Mesothelial cell of epicardium (in vitro differentiated cells): ENCODE data around the gene EP400. TPM values are rescaled to one million over a fixed set of nuclear protein-coding genes. Genes with fewer than 3 reads are reported as not detected.
"Not testable (repeated sequence)": the region's sequence is repeated elsewhere in the genome, so short reads cannot be mapped to it uniquely, and the experiment has no call there.

Experiments
- DNase-seq, 2 experiments: peaks; one replicate each; pipeline ENCODE4 v3.0.0; 2021; ENCODE audit warnings: low spot score in 2 of 2; ENCODE audit not compliant: unreplicated experiment in 2 of 2
- H3K27ac Mint-ChIP-seq: 2 replicates; pipeline ENCODE4 v1.8.0; 2021; ENCODE audit warnings: mixed read lengths
- H3K27me3 Mint-ChIP-seq: 2 replicates; pipeline ENCODE4 v1.8.0; 2021; ENCODE audit warnings: low read depth, mixed read lengths
- H3K36me3 Mint-ChIP-seq: 2 replicates; pipeline ENCODE4 v1.8.0; 2021; ENCODE audit warnings: mixed read lengths
- H3K4me1 Mint-ChIP-seq: 2 replicates; pipeline ENCODE4 v1.8.0; 2021; ENCODE audit warnings: mixed read lengths
- H3K4me3 Mint-ChIP-seq: 2 replicates; pipeline ENCODE4 v1.8.0; 2021; ENCODE audit warnings: mild to moderate bottlenecking, moderate library complexity, mixed read lengths
- H3K9me3 Mint-ChIP-seq: 2 replicates; pipeline ENCODE4 v1.8.0; 2021; ENCODE audit warnings: mixed read lengths
- CTCF ChIP-seq: fragments of 200-600 bp; sonication (generic); IDR thresholded peaks from one replicate; pipeline ENCODE4 v1.5.0; 2021; ENCODE audit warnings: antibody characterized with exemption; ENCODE audit not compliant: unreplicated experiment
- total RNA-seq: library from RNA; stranded (reverse); gene quantifications from 3 replicates; pipeline ENCODE4 v1.2.1, GENCODE V29; 2021

The EP400 gene
- total RNA-seq, 1 donor from 2014 or later = 77.9 TPM

GRCh38 chr12:132043770-132044467 is 94.2 kb downstream of the EP400 start:
- H3K27ac Mint-ChIP-seq = no peak overlapping the region
- no peak for TF ChIP-seq CTCF
- no peaks in the 10 kb centered on the region for H3K27me3 Mint-ChIP-seq
- H3K9me3 Mint-ChIP-seq = no peaks in the 10 kb centered on the region
- no peak for DNase-seq
- H3K36me3 Mint-ChIP-seq = peaks cover 41% of the 10 kb centered on the region
- H3K4me3 Mint-ChIP-seq = no peak overlapping the region
- peaks cover 13% of the 10 kb centered on the region for H3K4me1 Mint-ChIP-seq

GRCh38 chr12:132044661-132045412 is 95.1 kb downstream of the EP400 start:
- Mint-ChIP-seq H3K4me1 (peaks cover 13% of the 10 kb centered on the region), H3K27ac (no peak overlapping the region), H3K4me3 (no peak overlapping the region), H3K27me3 (no peaks in the 10 kb centered on the region), H3K36me3 (peaks cover 43% of the 10 kb centered on the region), H3K9me3 (no peaks in the 10 kb centered on the region)
- no peak for TF ChIP-seq CTCF
- DNase-seq = no peak

- Mint-ChIP-seq H3K4me3 (no peak overlapping the region), H3K27me3 (no peaks in the 10 kb centered on the region), H3K9me3 (no peaks in the 10 kb centered on the region), H3K27ac (no peak overlapping the region), H3K4me1 (peaks cover 13% of the 10 kb centered on the region), H3K36me3 (peaks cover 52% of the 10 kb centered on the region)
- no peak for TF ChIP-seq CTCF
- no peak for DNase-seq
These were observed 96.0 kb downstream of the EP400 start for GRCh38 chr12:132045751-132046150.

DNA sequence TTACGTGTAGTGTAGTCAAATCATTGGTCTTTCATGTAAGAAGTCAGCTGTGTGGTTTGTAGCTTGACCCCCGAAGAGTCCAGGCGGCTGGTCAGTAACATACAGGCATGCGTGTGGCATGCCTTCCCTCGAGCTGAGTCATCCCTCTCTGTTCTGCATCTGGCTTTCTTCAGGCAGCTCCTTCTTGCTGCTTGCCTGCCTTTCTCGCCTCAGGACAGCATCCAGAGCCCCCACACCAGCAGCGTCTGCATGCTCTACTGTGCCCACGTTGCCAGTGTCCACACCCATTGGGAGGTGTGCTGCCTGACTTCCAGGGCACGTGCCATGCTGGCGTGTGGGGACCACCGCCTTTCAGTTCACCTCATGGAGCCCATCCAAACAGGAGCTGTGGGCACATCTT is 96.8 kb downstream of the EP400 start:
- Mint-ChIP-seq H3K9me3 (peaks cover 7% of the 10 kb centered on the region), H3K27ac (peak overlapping the region; percentile 13), H3K4me3 (no peak overlapping the region), H3K4me1 (peaks cover 13% of the 10 kb centered on the region), H3K27me3 (no peaks in the 10 kb centered on the region), H3K36me3 (peaks cover 60% of the 10 kb centered on the region)
- DNase-seq = no peak
- no peak for TF ChIP-seq CTCF

GRCh38 chr12:132047630-132048029 is 97.9 kb downstream of the EP400 start:
- H3K27ac Mint-ChIP-seq, H3K27me3 Mint-ChIP-seq, DNase-seq, H3K4me3 Mint-ChIP-seq, H3K9me3 Mint-ChIP-seq: not testable (repeated sequence)
- Mint-ChIP-seq H3K36me3 (peaks cover 65% of the 10 kb centered on the region), H3K4me1 (peaks cover 13% of the 10 kb centered on the region)

- TF ChIP-seq CTCF = no peak
- H3K27ac Mint-ChIP-seq = no peak overlapping the region
- DNase-seq = no peak
- peaks cover 13% of the 10 kb centered on the region for H3K4me1 Mint-ChIP-seq
- H3K27me3 Mint-ChIP-seq = no peaks in the 10 kb centered on the region
- no peak overlapping the region for H3K4me3 Mint-ChIP-seq
- peaks cover 7% of the 10 kb centered on the region for H3K9me3 Mint-ChIP-seq
- peaks cover 68% of the 10 kb centered on the region for H3K36me3 Mint-ChIP-seq
These were observed 99.7 kb downstream of the EP400 start for GRCh38 chr12:132049442-132049841.
